Measurements from ENCODE around the gene CRHBP.

GRCh38 chr5:76930083-76930482 lies 22.8 kb upstream of the CRHBP start:
- TF ChIP-seq CTCF (IDR thresholded peaks at IDR 0.05) (no peak), POLR2A (IDR thresholded peaks at IDR 0.05) (no peak), POLR2AphosphoS5 (IDR thresholded peaks at IDR 0.05) (no peak)
